OCI-LY3 (cell line): Measurements from ENCODE around the gene ATP6V1D.

ENCODE experiments used
- CTCF ChIP-seq: fragments of 200-600, 300-600 bp; sonication (generic); IDR thresholded peaks from 2 replicates; pipeline ENCODE4 v1.5.1; 2014; ENCODE audit warnings: antibody characterized with exemption, low read length, low read depth
- EZH2phosphoT487 ChIP-seq: fragments of 200-600 bp; shearing (Covaris generic); IDR thresholded peaks from 2 replicates; pipeline ENCODE4 v1.6.1; 2018; ENCODE audit warnings: antibody characterized with exemption, mixed run types, low read depth

DNA sequence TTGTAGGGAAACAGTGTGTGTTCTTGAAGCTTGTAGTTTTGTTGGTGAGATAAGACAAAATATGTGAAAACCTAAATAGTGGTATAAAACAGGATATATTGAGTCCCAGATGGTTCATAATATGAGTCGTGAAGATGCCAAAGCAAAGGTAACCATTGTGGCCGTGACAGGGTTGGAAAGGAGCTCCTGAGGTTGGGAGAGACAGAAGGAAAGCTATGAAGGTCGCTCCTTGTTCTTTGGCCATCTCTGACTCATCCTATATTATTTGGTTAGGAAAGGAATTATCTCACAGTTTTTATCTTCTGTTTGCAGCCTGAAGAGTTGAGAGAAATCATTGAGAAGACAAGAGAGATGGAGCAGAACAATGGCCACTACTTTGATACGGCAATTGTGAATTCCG lies 27.1 kb downstream of the ATP6V1D start:
- no peak for TF ChIP-seq CTCF
- no peak for TF ChIP-seq EZH2phosphoT487
